B cell (primary cell): ENCODE data around the gene SLC25A51. TPM values are rescaled to one million over a fixed set of nuclear protein-coding genes. Genes with fewer than 3 reads are reported as not detected.
A peak's percentile ranks its signal among the peaks of the same experiment; 100 is the strongest.

Experiments used
- ATAC-seq: fragments of 200-7000 bp; cut with Tn5 transposase; one replicate; pipeline ENCODE4 v1.10.0; 2021; ENCODE audit warnings: low read depth, mild to moderate bottlenecking, moderate number of reproducible peaks, moderate library complexity
- CTCF ChIA-PET: fragments of 350-600 bp; sonication (Branson Sonifier 250); formaldehyde crosslinking; loops from one replicate; lab custom pipeline; 2021; ENCODE audit warnings: antibody characterized with exemption, inconsistent platforms; lab: Charles Lee
- POLR2A ChIA-PET: fragments of 350-600 bp; sonication (Branson Sonifier 250); formaldehyde crosslinking; loops from one replicate; lab custom pipeline; 2021; ENCODE audit warnings: antibody characterized with exemption; lab: Charles Lee
- DNase-seq: peaks from one replicate; pipeline ENCODE4 v3.0.0; 2013
- H2AFZ ChIP-seq: 2 replicates; pipeline ENCODE4 v1.6.1; 2012; ENCODE audit warnings: mild to moderate bottlenecking, low read depth, low read length; ENCODE audit not compliant: insufficient read depth, poor library complexity, severe bottlenecking
- H3K27ac ChIP-seq, 2 donors: 1 replicate in 1 of 2; 2 replicates in 1 of 2; pipeline ENCODE4 v1.5.1; 2012 to 2013; ENCODE audit warnings: low read length in 2 of 2, mild to moderate bottlenecking in 2 of 2, moderate library complexity in 1 of 2
- H3K27me3 ChIP-seq, 4 experiments: fragments of 200-600 bp in 1 of 4; sonication (generic) in 1 of 4; replicated peaks in 1 of 4; 1 replicate in 2 of 4; 2 replicates in 2 of 4; pipeline versions ENCODE4 v1.6.1 to v1.7.0; 2013 to 2016; ENCODE audit warnings: low read length in 3 of 4, mild to moderate bottlenecking in 2 of 4, mixed read lengths in 1 of 4, moderate library complexity in 1 of 4; ENCODE audit not compliant: insufficient read depth in 4 of 4, control insufficient read depth in 3 of 4; ENCODE audit errors: control extremely low read depth in 1 of 4
- H3K36me3 ChIP-seq, 2 experiments: replicated peaks in 1 of 2; 1 replicate in 1 of 2; 2 replicates in 1 of 2; pipeline versions ENCODE4 v1.6.1 to v1.7.1; 2013; ENCODE audit warnings: low read length in 1 of 2; ENCODE audit not compliant: insufficient read depth in 2 of 2, control insufficient read depth in 1 of 2; ENCODE audit errors: control extremely low read depth in 1 of 2, extremely low read depth in 1 of 2
- H3K4me1 ChIP-seq, 2 donors: fragments of 200-600 bp in 1 of 2; sonication (generic) in 1 of 2; 1 replicate in 1 of 2; 2 replicates in 1 of 2; pipeline versions ENCODE4 v1.5.1 to v1.6.1; 2013 to 2017; ENCODE audit warnings: low read length in 2 of 2; ENCODE audit not compliant: control insufficient read depth in 2 of 2, insufficient read depth in 2 of 2
- H3K4me2 ChIP-seq: replicated peaks from 2 replicates; pipeline ENCODE3; 2012; ENCODE audit warnings: mild to moderate bottlenecking, low read depth, low read length; ENCODE audit not compliant: poor library complexity, severe bottlenecking
- H3K4me3 ChIP-seq, 5 experiments: fragments of 200-600 bp in 1 of 5; sonication (generic) in 1 of 5; 1 replicate in 3 of 5; 2 replicates in 2 of 5; pipeline versions ENCODE4 v1.5.1 to v1.7.0; 2011 to 2016; ENCODE audit warnings: low read length in 4 of 5, mild to moderate bottlenecking in 4 of 5, low read depth in 2 of 5, control low read depth in 1 of 5, moderate library complexity in 1 of 5; ENCODE audit not compliant: insufficient read depth in 1 of 5; ENCODE audit errors: control extremely low read depth in 1 of 5, extremely low read depth in 1 of 5
- H3K79me2 ChIP-seq: fragments of 200-600 bp; sonication (generic); one replicate; pipeline ENCODE4 v1.6.0; 2016; ENCODE audit warnings: low read length; ENCODE audit not compliant: control insufficient read depth, insufficient read depth
- H3K9ac ChIP-seq: fragments of 200-600 bp; sonication (generic); 2 replicates; pipeline ENCODE4 v1.6.1; 2017; ENCODE audit warnings: mild to moderate bottlenecking, low read length, moderate library complexity
- H3K9me3 ChIP-seq, 3 donors: one replicate each; pipeline versions ENCODE4 v1.6.1 to v1.7.1; 2013; ENCODE audit warnings: low read length in 2 of 3; ENCODE audit not compliant: control insufficient read depth in 2 of 3, insufficient read depth in 1 of 3; ENCODE audit errors: control extremely low read depth in 1 of 3
- H4K20me1 ChIP-seq: 2 replicates; pipeline ENCODE4 v1.6.0; 2012; ENCODE audit warnings: mild to moderate bottlenecking, low read length; ENCODE audit not compliant: insufficient read depth, control insufficient read depth, poor library complexity, severe bottlenecking
- H3K27ac Mint-ChIP-seq: one replicate; pipeline ENCODE4 v1.8.0; 2021; ENCODE audit warnings: mixed read lengths
- H3K27me3 Mint-ChIP-seq: one replicate; pipeline ENCODE4 v1.8.0; 2021; ENCODE audit warnings: mixed read lengths
- H3K4me1 Mint-ChIP-seq: one replicate; pipeline ENCODE4 v1.8.0; 2021; ENCODE audit warnings: mixed read lengths
- H3K4me3 Mint-ChIP-seq: one replicate; pipeline ENCODE4 v1.8.0; 2021; ENCODE audit warnings: mixed read lengths
- H3K9me3 Mint-ChIP-seq: one replicate; pipeline ENCODE4 v1.8.0; 2022; ENCODE audit warnings: mixed read lengths; ENCODE audit not compliant: insufficient read depth
- CTCF ChIP-seq: fragments of 200-600 bp; IDR thresholded peaks from one replicate; pipeline ENCODE4 v1.8.0; 2022; ENCODE audit warnings: antibody characterized with exemption, mild to moderate bottlenecking
- EZH2 ChIP-seq: IDR thresholded peaks from 2 replicates; pipeline ENCODE4 v1.6.1; 2012; ENCODE audit warnings: borderline replicate concordance, low read depth, mild to moderate bottlenecking, moderate library complexity, low read length; ENCODE audit not compliant: insufficient read depth, poor library complexity, severe bottlenecking
- WGBS: methylation state at CpG from one replicate; pipeline ENCODE4 v1.1.5; 2013; ENCODE audit warnings: missing lambda C conversion rate; ENCODE audit not compliant: insufficient coverage; 5-methylcytosine and 5-hydroxymethylcytosine counted together
- intact Hi-C: fragments of 100-400 bp; cut with micrococcal nuclease; formaldehyde crosslinking; loops from one replicate; pipeline ENCODE4 v1.10.0; 2022
- polyA plus RNA-seq: library from polyadenylated mRNA; depleted of rRNA; stranded (reverse); fragments of >200 nt; gene quantifications from 2 replicates; pipeline ENCODE4 v1.2.3, GENCODE V29; 2012
- total RNA-seq, 2 donors: library from RNA; stranded (reverse); fragments of 120-200 nt in 1 of 2; gene quantifications; 1 replicate in 1 of 2; 2 replicates in 1 of 2; pipeline versions ENCODE4 v1.2.3 to v1.2.4, GENCODE V29; 2013 to 2022

SLC25A51 gene
- total and polyA plus RNA-seq, 2 donors (not counting 1 experiment from before 2014, with no cell fraction given), result 12.9 to 27.8 TPM

- Mint-ChIP-seq H3K4me1 (peaks cover 20% of the 10 kb centered on the region), H3K4me3 (peak overlapping the region; percentile 94), H3K27ac (peak overlapping the region; percentile 96), H3K9me3 (no peaks in the 10 kb centered on the region), H3K27me3 (no peaks in the 10 kb centered on the region)
- ChIA-PET CTCF (interaction anchor here (2.2 kb wide), 1 partner anchor 10 kb away, joined by 16 read pairs; no protein-coding TSS in a partner anchor), POLR2A (interaction anchor here (0.6 to 1.1 kb wide), 3 partner anchors 437 to 1518 kb away, joined by 3 to 4 read pairs (median 4); partner anchors contain the start of gene ALDH1B1)
- H4K20me1 ChIP-seq, result no peaks in the 10 kb centered on the region
- TF ChIP-seq EZH2, result no peak
- TF ChIP-seq CTCF, result no peak
- DNase-seq, result no peak
- H3K9ac ChIP-seq, result peak overlapping the region; percentile 90
- peak overlapping the region; percentile 93 for H2AFZ ChIP-seq
- peaks cover 14 to 20% of the 10 kb centered on the region in 2 donors for H3K4me1 ChIP-seq
- peak overlapping the region; percentile 93 for H3K4me2 ChIP-seq
- no peaks in the 10 kb centered on the region for H3K27me3 ChIP-seq
- H3K79me2 ChIP-seq, result peaks cover 20% of the 10 kb centered on the region
- intact Hi-C loops, result loop anchor here (5.0 kb wide), 4 partner anchors 101 to 416 kb away; partner anchors contain the start of genes DCAF10, FBXO10, POLR1E and TRMT10B
- ATAC-seq, result no peak
- 11% methylated on average over 11 of the region's 17 CpGs for WGBS
- peak overlapping the region; percentile 38 to 78 for H3K27ac ChIP-seq
- H3K36me3 ChIP-seq, result peaks cover 3 to 10% of the 10 kb centered on the region in 2 experiments
- peaks cover 0 to 5% (median 0%) of the 10 kb centered on the region in 3 donors for H3K9me3 ChIP-seq
- H3K4me3 ChIP-seq, result peak overlapping the region; percentile 60 to 83 (median 79)
Measured at GRCh38 chr9:37902796-37903646, 906 bp downstream of the SLC25A51 start.
